Breast epithelium (tissue), 4 donors: Measurements from ENCODE around the gene AK8. TPM values are rescaled to one million over a fixed set of nuclear protein-coding genes. Genes with fewer than 3 reads are reported as not detected.

ENCODE experiments used
- DNase-seq, 2 donors: peaks; one replicate each; pipeline ENCODE4 v3.0.0-alpha.2; 2019; ENCODE audit warnings: low spot score in 2 of 2
- H3K27ac ChIP-seq, 2 donors: fragments of 200-600 bp; sonication (generic) in 1 of 2; one replicate each; pipeline ENCODE4 v1.5.1; 2016 to 2019; ENCODE audit warnings: mild to moderate bottlenecking in 1 of 2
- H3K27me3 ChIP-seq, 2 donors: fragments of 200-600 bp; sonication (generic) in 1 of 2; one replicate each; pipeline versions ENCODE4 v1.5.1 to v1.6.0; 2017 to 2019; ENCODE audit warnings: control low read depth in 1 of 2, mild to moderate bottlenecking in 1 of 2
- H3K36me3 ChIP-seq: fragments of 200-600 bp; one replicate; pipeline ENCODE4 v1.5.1; 2019
- H3K4me1 ChIP-seq, 2 donors: fragments of 200-600 bp; sonication (generic); one replicate each; pipeline ENCODE4 v1.5.1; 2016 to 2019; ENCODE audit warnings: control low read depth in 1 of 2
- H3K4me3 ChIP-seq, 3 donors: fragments of 200-600 bp; sonication (generic); 1 replicate in 2 of 3; 2 replicates in 1 of 3; pipeline ENCODE4 v1.5.1; 2016 to 2019; ENCODE audit warnings: mild to moderate bottlenecking in 3 of 3, moderate library complexity in 2 of 3
- H3K9me3 ChIP-seq, 2 donors: fragments of 200-600 bp; sonication (generic) in 1 of 2; one replicate each; pipeline ENCODE4 v1.5.1; 2016 to 2019; ENCODE audit warnings: control low read depth in 1 of 2
- CTCF ChIP-seq, 3 donors: fragments of 450-650 bp; IDR thresholded peaks; one replicate each; pipeline ENCODE4 v1.5.1; 2016 to 2017; ENCODE audit warnings: antibody characterized with exemption in 3 of 3, mild to moderate bottlenecking in 3 of 3, moderate library complexity in 3 of 3
- POLR2A ChIP-seq: fragments of 450-650 bp; IDR thresholded peaks from one replicate; pipeline ENCODE4 v1.6.1; 2016; ENCODE audit warnings: antibody characterized with exemption, mild to moderate bottlenecking, moderate library complexity
- POLR2AphosphoS5 ChIP-seq, 3 donors: sonication (generic); formaldehyde crosslinking; IDR thresholded peaks; one replicate each; pipeline ENCODE4 v1.6.1; 2017; ENCODE audit warnings: antibody characterized with exemption in 3 of 3
- intact Hi-C: fragments of 100-400 bp; cut with DNase I; formaldehyde crosslinking; loops from one replicate; pipeline ENCODE4 v1.15.1; 2023; ENCODE audit warnings: low total_unique reads
- total RNA-seq, 3 donors: library from RNA; depleted of rRNA; stranded (reverse); fragments of >200 nt; gene quantifications; one replicate each; pipeline ENCODE4 v1.1.0, GENCODE V29; 2016

Gene AK8
- total RNA-seq, 3 donors from 2014 or later = 0.66 to 2.6 (median 1.0) TPM

GRCh38 chr9:132798817-132799790 is 79.0 kb downstream of the AK8 start:
- no peak for DNase-seq
- Histone ChIP-seq H3K9me3 (no peaks in the 10 kb centered on the region), H3K36me3 (no peaks in the 10 kb centered on the region), H3K27me3 (no peaks in the 10 kb centered on the region), H3K27ac (no peak overlapping the region), H3K4me1 (no peaks in the 10 kb centered on the region), H3K4me3 (no peak overlapping the region)
- TF ChIP-seq CTCF (IDR thresholded peaks at IDR 0.05) = no peak
- no peak for TF ChIP-seq POLR2A
- TF ChIP-seq POLR2AphosphoS5 (IDR thresholded peaks at IDR 0.05) = no peak
- intact Hi-C loops = loop anchor here (10.0 kb wide), 2 partner anchors 284 to 394 kb away; partner anchors contain the start of gene TTF1

- Histone ChIP-seq H3K36me3 (no peaks in the 10 kb centered on the region), H3K27me3 (no peaks in the 10 kb centered on the region), H3K4me1 (no peaks in the 10 kb centered on the region), H3K27ac (no peak overlapping the region), H3K9me3 (no peaks in the 10 kb centered on the region), H3K4me3 (no peak overlapping the region)
- no peak for DNase-seq
- TF ChIP-seq CTCF (IDR thresholded peaks at IDR 0.05) = no peak
- no peak for TF ChIP-seq POLR2A
- TF ChIP-seq POLR2AphosphoS5 (IDR thresholded peaks at IDR 0.05) = no peak
- intact Hi-C loops = loop anchor here (10.0 kb wide), 2 partner anchors 283 to 393 kb away; partner anchors contain the start of gene TTF1
These were observed 80.0 kb downstream of the AK8 start for GRCh38 chr9:132797861-132798659.

- TF ChIP-seq CTCF (IDR thresholded peaks at IDR 0.05) (no peak), POLR2A (no peak), POLR2AphosphoS5 (IDR thresholded peaks at IDR 0.05) (no peak)
- H3K4me1 ChIP-seq = no peaks in the 10 kb centered on the region
- no peaks in the 10 kb centered on the region for H3K27me3 ChIP-seq
- intact Hi-C loops = loop anchor here (10.0 kb wide), 2 partner anchors 281 to 391 kb away; partner anchors contain the start of gene TTF1
- no peak overlapping the region for H3K27ac ChIP-seq
- no peak overlapping the region for H3K4me3 ChIP-seq
- H3K9me3 ChIP-seq = no peaks in the 10 kb centered on the region
- no peak for DNase-seq
- no peaks in the 10 kb centered on the region for H3K36me3 ChIP-seq
These were observed 82.4 kb downstream of the AK8 start for GRCh38 chr9:132795511-132796303.

- H3K4me1 ChIP-seq = no peaks in the 10 kb centered on the region
- H3K27ac ChIP-seq = no peak overlapping the region
- no peak for DNase-seq
- H3K9me3 ChIP-seq = no peaks in the 10 kb centered on the region
- H3K4me3 ChIP-seq = no peak overlapping the region
- TF ChIP-seq POLR2AphosphoS5 (IDR thresholded peaks at IDR 0.05) = no peak
- TF ChIP-seq POLR2A = no peak
- TF ChIP-seq CTCF (IDR thresholded peaks at IDR 0.05) = no peak
- H3K27me3 ChIP-seq = no peaks in the 10 kb centered on the region
- H3K36me3 ChIP-seq = no peaks in the 10 kb centered on the region
- intact Hi-C loops = loop anchor here (10.0 kb wide), 2 partner anchors 280 to 390 kb away; partner anchors contain the start of gene TTF1
These were observed 83.2 kb downstream of the AK8 start for GRCh38 chr9:132794730-132795380.
